A673 (cell line): Measurements from ENCODE around the gene FOXN4. TPM values are rescaled to one million over a fixed set of nuclear protein-coding genes. Genes with fewer than 3 reads are reported as not detected.

Experiments
- BruUV-seq: library from RNA; stranded (reverse); fragments of 400-500 nt; replicated peaks from 2 replicates; lab custom pipeline; 2021; lab: Mats Ljungman, UMichigan
- CTCF ChIA-PET: fragments of 300-600 bp; sonication (Branson Sonifier 250); formaldehyde crosslinking; loops from one replicate; lab custom pipeline; 2022; ENCODE audit warnings: antibody characterized with exemption; lab: Charles Lee
- POLR2A ChIA-PET: fragments of 300-600 bp; sonication (Branson Sonifier 250); formaldehyde crosslinking; loops from one replicate; lab custom pipeline; 2022; ENCODE audit warnings: antibody characterized with exemption; ENCODE audit not compliant: low non-redundant PET; lab: Charles Lee
- DNase-seq: peaks from one replicate; pipeline ENCODE4 v3.0.0-alpha.2; 2015; ENCODE audit warnings: low spot score
- H3K27ac ChIP-seq: fragments of 200-600 bp; sonication (generic); 2 replicates; pipeline ENCODE4 v1.5.1; 2016; ENCODE audit warnings: mixed run types, low read depth, mild to moderate bottlenecking, mixed read lengths, antibody characterized with exemption, low read length; ENCODE audit not compliant: poor library complexity, severe bottlenecking
- H3K27me3 ChIP-seq: fragments of 200-600 bp; sonication (generic); replicated peaks from 2 replicates; pipeline ENCODE4 v1.6.1; 2017; ENCODE audit warnings: mixed run types, low read depth, mild to moderate bottlenecking, mixed read lengths, antibody characterized with exemption, low read length; ENCODE audit not compliant: insufficient read depth, poor library complexity
- H3K36me3 ChIP-seq: fragments of 200-600 bp; sonication (generic); 2 replicates; pipeline ENCODE4 v1.6.1; 2016; ENCODE audit warnings: mixed run types, mild to moderate bottlenecking, mixed read lengths, antibody characterized with exemption, low read length; ENCODE audit not compliant: insufficient read depth, poor library complexity, severe bottlenecking
- H3K4me1 ChIP-seq: fragments of 200-600 bp; sonication (generic); 2 replicates; pipeline ENCODE4 v1.6.1; 2017; ENCODE audit warnings: mixed run types, mild to moderate bottlenecking, mixed read lengths, antibody characterized with exemption, low read length; ENCODE audit not compliant: insufficient read depth, poor library complexity, severe bottlenecking
- H3K4me3 ChIP-seq: fragments of 200-600 bp; sonication (generic); 2 replicates; pipeline ENCODE4 v1.5.1; 2016; ENCODE audit warnings: low read depth, mixed run types, mild to moderate bottlenecking, mixed read lengths, low read length; ENCODE audit not compliant: poor library complexity, severe bottlenecking
- H3K9me3 ChIP-seq: fragments of 200-600 bp; sonication (generic); 2 replicates; pipeline ENCODE4 v1.6.1; 2016; ENCODE audit warnings: mixed run types, low read depth, mild to moderate bottlenecking, mixed read lengths, antibody characterized with exemption, low read length; ENCODE audit not compliant: poor library complexity, severe bottlenecking
- EZH2 ChIP-seq: fragments of 200-600 bp; sonication (generic); IDR thresholded peaks from 2 replicates; pipeline ENCODE4 v1.6.1; 2017; ENCODE audit warnings: borderline replicate concordance, low read depth, mild to moderate bottlenecking, mixed read lengths, antibody characterized with exemption, low read length; ENCODE audit not compliant: poor library complexity, severe bottlenecking
- intact Hi-C: fragments of 100-400 bp; cut with micrococcal nuclease; formaldehyde crosslinking; loops from one replicate; pipeline ENCODE4 v1.10.0; 2022; ENCODE audit not compliant: unreplicated experiment
- total RNA-seq: library from RNA; stranded (reverse); gene quantifications from 2 replicates; pipeline ENCODE4 v1.2.3, GENCODE V29; 2021
- TF ChIP-seq, protein P1 (sequence below): fragments of 300-800, 200-600 bp; sonication (generic); conservative IDR thresholded peaks from 2 replicates; pipeline ENCODE4 v1.5.1; 2017; ENCODE audit warnings: low read depth, mild to moderate bottlenecking, antibody characterized with exemption, low read length, moderate library complexity, mixed read lengths

FOXN4 gene
- total RNA-seq, 1 experiment from 2014 or later = not detected

DNA sequence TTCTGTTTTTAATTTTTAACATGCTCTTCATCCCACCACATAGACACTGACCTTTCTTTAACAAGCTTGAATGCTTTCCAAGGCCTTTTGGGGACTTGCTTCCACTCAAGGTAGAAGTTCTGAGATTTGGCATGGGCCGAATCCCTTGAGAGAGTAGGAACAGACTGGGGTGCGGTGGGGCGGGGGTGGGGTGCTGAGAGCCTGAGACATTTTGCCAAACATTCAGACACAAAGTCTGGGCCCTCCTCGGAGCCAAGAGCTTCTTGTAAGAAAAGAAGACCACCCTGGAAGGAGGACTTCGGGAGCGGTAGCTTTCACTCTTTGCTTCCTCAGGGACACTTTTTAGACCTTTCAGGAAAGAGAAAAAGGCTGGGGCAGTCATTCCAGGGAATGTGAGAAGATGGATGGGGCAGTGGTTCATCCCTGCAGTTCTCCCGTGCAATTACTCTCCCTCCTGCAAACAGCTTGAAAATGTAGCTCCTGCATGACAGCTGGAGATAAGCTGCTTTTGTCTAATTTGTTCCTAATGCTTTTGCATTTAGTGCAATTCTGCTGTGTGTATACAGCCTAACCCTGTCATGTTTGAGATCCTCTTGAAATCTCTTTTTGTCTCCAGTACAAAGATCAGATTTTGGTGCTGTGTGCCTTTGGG is 22.3 kb upstream of the FOXN4 start:
- intact Hi-C loops = no loop called here
- BruUV-seq = no TSS peak
- no peak overlapping the region for H3K4me3 ChIP-seq
- TF ChIP-seq EZH2 = no peak
- TF ChIP-seq, protein P1, sequence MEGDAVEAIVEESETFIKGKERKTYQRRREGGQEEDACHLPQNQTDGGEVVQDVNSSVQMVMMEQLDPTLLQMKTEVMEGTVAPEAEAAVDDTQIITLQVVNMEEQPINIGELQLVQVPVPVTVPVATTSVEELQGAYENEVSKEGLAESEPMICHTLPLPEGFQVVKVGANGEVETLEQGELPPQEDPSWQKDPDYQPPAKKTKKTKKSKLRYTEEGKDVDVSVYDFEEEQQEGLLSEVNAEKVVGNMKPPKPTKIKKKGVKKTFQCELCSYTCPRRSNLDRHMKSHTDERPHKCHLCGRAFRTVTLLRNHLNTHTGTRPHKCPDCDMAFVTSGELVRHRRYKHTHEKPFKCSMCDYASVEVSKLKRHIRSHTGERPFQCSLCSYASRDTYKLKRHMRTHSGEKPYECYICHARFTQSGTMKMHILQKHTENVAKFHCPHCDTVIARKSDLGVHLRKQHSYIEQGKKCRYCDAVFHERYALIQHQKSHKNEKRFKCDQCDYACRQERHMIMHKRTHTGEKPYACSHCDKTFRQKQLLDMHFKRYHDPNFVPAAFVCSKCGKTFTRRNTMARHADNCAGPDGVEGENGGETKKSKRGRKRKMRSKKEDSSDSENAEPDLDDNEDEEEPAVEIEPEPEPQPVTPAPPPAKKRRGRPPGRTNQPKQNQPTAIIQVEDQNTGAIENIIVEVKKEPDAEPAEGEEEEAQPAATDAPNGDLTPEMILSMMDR = no peak
- POLR2A ChIA-PET = no interaction called here
- peaks cover 3% of the 10 kb centered on the region for H3K27me3 ChIP-seq
- H3K36me3 ChIP-seq = no peaks in the 10 kb centered on the region
- CTCF ChIA-PET = no interaction called here
- no peaks in the 10 kb centered on the region for H3K9me3 ChIP-seq
- no peak for DNase-seq
- no peaks in the 10 kb centered on the region for H3K4me1 ChIP-seq
- no peak overlapping the region for H3K27ac ChIP-seq

DNA sequence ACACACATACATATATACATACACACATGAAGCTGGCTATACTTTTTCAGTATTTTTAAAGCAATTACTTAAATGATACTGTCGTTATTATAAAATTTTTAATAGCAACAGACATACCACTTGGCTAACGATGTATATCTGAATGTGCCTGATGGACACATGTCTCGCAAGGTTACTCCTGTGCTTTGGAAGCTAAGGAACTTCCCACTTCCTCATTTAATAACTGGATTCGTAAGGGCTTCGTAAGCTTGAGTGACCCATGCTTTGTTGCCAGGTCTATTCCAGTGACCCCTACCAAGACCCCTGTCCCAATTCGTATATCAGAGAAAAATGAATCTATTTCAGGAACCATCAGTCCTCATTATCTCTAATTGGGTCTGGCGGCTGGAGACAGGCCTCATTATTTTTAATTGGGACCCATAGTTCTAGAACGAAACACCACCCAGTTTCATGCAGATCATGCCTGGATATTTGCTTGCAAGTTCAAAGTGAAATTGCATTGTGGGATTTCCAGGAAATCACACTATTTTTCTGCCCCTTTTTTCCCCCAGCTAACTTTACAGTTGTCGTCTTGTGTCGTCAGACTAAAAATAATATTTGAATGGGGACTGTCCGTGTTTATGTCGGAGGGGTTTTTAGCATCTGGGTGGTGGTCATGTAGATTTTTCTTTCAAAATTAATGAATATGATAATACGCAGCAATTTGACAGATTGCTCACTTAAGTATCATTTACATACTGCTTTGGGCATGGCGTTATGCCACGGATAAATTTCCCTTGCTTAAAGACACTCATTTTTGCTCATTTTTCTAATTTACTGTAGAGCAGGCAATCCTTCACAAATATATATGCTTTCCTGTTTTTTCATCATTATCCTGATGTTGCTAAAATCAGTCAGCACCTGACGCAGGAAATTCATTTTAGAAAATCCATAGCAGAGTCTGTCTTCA is 21.5 kb upstream of the FOXN4 start:
- no TSS peak for BruUV-seq
- Histone ChIP-seq H3K4me1 (no peaks in the 10 kb centered on the region), H3K27ac (no peak overlapping the region), H3K27me3 (peaks cover 3% of the 10 kb centered on the region), H3K9me3 (no peaks in the 10 kb centered on the region), H3K4me3 (no peak overlapping the region), H3K36me3 (no peaks in the 10 kb centered on the region)
- TF ChIP-seq, protein P1 = no peak
- no peak for TF ChIP-seq EZH2
- CTCF ChIA-PET = no interaction called here
- intact Hi-C loops = no loop called here
- DNase-seq = no peak
- POLR2A ChIA-PET = no interaction called here

DNA sequence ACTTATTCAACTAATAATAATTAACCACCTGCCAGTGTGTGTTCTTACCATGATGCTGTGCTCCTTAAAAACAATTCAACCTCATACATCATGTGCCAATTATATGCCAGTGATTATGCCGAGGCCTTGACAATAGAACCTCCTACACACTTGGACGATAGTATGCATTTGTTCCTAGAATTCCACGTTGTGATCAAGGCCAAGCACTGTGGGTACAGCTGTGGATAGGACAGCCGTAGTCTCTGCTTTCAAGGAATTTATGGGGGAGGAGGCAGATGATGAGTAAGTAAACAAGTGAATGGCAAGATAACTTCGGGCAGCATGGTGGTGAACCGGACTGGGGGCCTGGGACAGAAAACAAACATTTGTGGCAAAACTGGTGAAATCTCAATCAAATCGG is 20.6 kb upstream of the FOXN4 start:
- Histone ChIP-seq H3K27ac (no peak overlapping the region), H3K27me3 (peaks cover 3% of the 10 kb centered on the region), H3K9me3 (no peaks in the 10 kb centered on the region), H3K4me1 (no peaks in the 10 kb centered on the region), H3K4me3 (no peak overlapping the region), H3K36me3 (no peaks in the 10 kb centered on the region)
- no peak for DNase-seq
- CTCF ChIA-PET = no interaction called here
- intact Hi-C loops = no loop called here
- POLR2A ChIA-PET = no interaction called here
- BruUV-seq = no TSS peak
- TF ChIP-seq EZH2 = no peak
- TF ChIP-seq, protein P1 = no peak
